PC-9 (cell line): ENCODE measurements around the gene XIRP1.

ENCODE experiments used
- CTCF ChIP-seq: fragments of 200-600 bp; sonication (generic); conservative IDR thresholded peaks from 2 replicates; pipeline ENCODE4 v1.6.1; 2017; ENCODE audit warnings: mixed run types, antibody characterized with exemption, mild to moderate bottlenecking, moderate library complexity
- EZH2 ChIP-seq: fragments of 200-600 bp; sonication (generic); IDR thresholded peaks from 2 replicates; pipeline ENCODE4 v1.8.0; 2017; ENCODE audit warnings: antibody characterized with exemption, low read depth

GRCh38 chr3:39189959-39190269, 2.5 kb downstream of the XIRP1 start:
- TF ChIP-seq CTCF (peak; percentile 77), EZH2 (no peak)
